Measurements from ENCODE around the gene ZNF385C.

GRCh38 chr17:42130310-42130936 lies 32.1 kb upstream of the ZNF385C start:
- TF ChIP-seq CTCF (IDR thresholded peaks at IDR 0.05) = no peak
- no peak for TF ChIP-seq POLR2A (IDR thresholded peaks at IDR 0.05)
